Measurements from ENCODE around the gene KCNIP1.

Gene KCNIP1

DNA sequence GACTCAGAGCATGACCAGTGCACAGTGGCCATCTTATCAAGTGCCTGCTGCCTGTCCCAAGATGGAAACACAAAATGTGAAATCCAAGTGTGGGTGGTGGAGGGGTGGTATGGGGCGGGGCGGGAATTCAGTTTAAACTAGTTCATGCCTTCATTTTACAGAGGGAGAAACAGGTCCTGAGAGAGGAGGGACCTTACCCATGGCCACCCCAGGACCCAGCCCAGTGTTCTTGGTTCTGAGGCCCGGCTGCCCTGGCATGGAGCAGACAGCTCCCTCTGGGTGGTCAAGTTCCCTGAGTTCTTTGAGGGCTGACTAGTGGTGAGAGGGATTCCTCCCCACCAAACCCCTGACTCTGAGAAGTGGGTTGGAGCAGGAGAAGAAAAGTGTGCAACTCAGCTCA is 20.8 kb downstream of the KCNIP1 start:
- H3K27ac ChIP-seq = no peak overlapping the region
- in situ Hi-C loops (cut with HindIII; ENCODE audit: low pct_ligation_motif_present, low sequenced_read_pairs) = no loop called here
- no peaks in the 10 kb centered on the region for H3K27me3 ChIP-seq (replicated peaks)
- H3K4me3 ChIP-seq (ENCODE audit: low read depth, low read length) = no peak overlapping the region
- H3K36me3 ChIP-seq (replicated peaks) = no peaks in the 10 kb centered on the region
- TF ChIP-seq, protein P1, sequence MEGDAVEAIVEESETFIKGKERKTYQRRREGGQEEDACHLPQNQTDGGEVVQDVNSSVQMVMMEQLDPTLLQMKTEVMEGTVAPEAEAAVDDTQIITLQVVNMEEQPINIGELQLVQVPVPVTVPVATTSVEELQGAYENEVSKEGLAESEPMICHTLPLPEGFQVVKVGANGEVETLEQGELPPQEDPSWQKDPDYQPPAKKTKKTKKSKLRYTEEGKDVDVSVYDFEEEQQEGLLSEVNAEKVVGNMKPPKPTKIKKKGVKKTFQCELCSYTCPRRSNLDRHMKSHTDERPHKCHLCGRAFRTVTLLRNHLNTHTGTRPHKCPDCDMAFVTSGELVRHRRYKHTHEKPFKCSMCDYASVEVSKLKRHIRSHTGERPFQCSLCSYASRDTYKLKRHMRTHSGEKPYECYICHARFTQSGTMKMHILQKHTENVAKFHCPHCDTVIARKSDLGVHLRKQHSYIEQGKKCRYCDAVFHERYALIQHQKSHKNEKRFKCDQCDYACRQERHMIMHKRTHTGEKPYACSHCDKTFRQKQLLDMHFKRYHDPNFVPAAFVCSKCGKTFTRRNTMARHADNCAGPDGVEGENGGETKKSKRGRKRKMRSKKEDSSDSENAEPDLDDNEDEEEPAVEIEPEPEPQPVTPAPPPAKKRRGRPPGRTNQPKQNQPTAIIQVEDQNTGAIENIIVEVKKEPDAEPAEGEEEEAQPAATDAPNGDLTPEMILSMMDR (IDR thresholded peaks at IDR 0.05; ENCODE audit: low read depth, low read length, missing control alignments) = no peak
- DNase-seq = no peak

DNA sequence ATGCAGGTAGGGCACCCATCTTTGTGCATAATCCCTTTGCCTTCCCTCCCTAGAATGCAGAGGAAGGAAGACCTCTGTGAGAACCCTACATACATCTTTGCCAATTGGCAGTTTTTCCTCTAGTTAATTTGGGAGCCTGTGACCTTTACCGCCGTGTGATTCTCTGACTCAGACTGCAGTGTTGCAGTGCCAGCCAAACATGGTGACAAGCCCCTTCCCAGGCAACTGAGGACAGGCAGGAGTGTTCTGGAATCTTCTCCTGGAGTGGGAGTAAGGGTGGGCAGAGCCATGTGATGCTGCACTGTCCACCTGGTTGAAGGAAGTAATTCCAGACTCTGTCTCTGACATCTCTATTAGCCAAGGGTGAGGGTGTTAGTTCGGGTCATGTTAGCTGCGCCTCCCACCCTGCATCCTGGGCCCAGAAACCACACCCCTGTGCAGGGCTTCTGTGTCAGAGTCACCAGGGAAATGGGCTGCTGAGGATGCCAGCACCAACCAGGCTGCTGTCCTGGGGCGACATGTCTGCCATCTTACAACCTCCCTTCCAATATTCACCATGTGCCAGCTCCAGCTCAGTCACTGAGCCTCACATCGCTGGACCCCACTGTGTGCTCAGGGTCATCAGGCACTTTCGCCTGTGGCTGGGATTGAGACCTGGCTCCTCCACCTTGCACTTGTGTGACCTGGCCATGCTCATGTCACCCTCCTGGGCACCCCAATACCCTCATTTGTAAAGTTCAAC is 21.8 kb downstream of the KCNIP1 start:
- in situ Hi-C loops (cut with HindIII; ENCODE audit: low pct_ligation_motif_present, low sequenced_read_pairs) = no loop called here
- no peak overlapping the region for H3K4me3 ChIP-seq (ENCODE audit: low read depth, low read length)
- no peaks in the 10 kb centered on the region for H3K27me3 ChIP-seq (replicated peaks)
- no peaks in the 10 kb centered on the region for H3K36me3 ChIP-seq (replicated peaks)
- TF ChIP-seq, protein P1 (IDR thresholded peaks at IDR 0.05; ENCODE audit: low read depth, low read length, missing control alignments) = no peak
- DNase-seq = no peak
- no peak overlapping the region for H3K27ac ChIP-seq

DNA sequence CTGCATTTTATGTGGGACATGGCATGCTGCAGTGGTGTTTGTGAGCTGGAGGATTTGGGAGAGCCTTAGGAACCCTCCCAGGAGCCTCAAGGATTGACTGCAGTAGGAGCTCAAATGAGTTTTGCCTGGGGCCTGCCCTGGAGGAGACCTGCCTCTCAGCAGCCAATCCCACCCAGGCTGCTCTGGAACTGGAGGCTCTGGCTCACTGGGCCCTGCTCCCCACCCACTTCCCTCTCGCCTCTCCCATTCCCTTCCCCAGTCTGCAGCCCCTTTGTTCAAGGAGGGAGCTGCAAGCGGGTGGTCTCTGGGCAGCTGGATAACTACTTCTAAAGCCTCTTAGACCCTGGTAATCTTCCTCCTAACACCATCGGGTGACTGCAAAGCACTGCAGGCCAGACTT is 24.2 kb downstream of the KCNIP1 start:
- Histone ChIP-seq H3K27me3 (replicated peaks) (no peaks in the 10 kb centered on the region), H3K4me3 (ENCODE audit: low read depth, low read length) (no peak overlapping the region), H3K27ac (no peak overlapping the region), H3K36me3 (replicated peaks) (no peaks in the 10 kb centered on the region)
- in situ Hi-C loops (cut with HindIII; ENCODE audit: low pct_ligation_motif_present, low sequenced_read_pairs) = no loop called here
- DNase-seq = no peak
- TF ChIP-seq, protein P1 (IDR thresholded peaks at IDR 0.05; ENCODE audit: low read depth, low read length, missing control alignments) = no peak

DNA sequence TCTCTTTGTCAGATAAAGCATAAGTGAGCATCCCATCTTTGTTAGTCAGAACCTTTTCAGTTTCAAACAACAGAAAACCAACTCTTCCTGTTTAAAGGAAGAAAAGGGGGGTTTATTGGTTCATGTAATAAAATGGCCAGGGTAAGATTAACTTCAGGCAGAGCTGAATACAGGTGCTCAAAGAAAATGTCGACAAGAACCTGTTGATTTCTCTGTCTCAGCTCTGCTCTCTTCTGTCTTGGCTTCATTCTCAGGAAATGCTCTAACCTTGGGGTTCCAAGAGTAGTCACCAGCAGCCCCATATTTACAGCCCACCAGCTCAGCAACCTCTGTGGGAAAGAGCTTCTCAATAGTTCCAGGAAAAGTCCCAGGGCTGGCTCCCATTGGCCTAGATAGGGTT is 25.2 kb downstream of the KCNIP1 start:
- in situ Hi-C loops (cut with HindIII; ENCODE audit: low pct_ligation_motif_present, low sequenced_read_pairs) = no loop called here
- H3K27ac ChIP-seq = no peak overlapping the region
- no peak for DNase-seq
- TF ChIP-seq, protein P1 (IDR thresholded peaks at IDR 0.05; ENCODE audit: low read depth, low read length, missing control alignments) = no peak
- no peaks in the 10 kb centered on the region for H3K27me3 ChIP-seq (replicated peaks)
- H3K36me3 ChIP-seq (replicated peaks) = no peaks in the 10 kb centered on the region
- no peak overlapping the region for H3K4me3 ChIP-seq (ENCODE audit: low read depth, low read length)

DNA sequence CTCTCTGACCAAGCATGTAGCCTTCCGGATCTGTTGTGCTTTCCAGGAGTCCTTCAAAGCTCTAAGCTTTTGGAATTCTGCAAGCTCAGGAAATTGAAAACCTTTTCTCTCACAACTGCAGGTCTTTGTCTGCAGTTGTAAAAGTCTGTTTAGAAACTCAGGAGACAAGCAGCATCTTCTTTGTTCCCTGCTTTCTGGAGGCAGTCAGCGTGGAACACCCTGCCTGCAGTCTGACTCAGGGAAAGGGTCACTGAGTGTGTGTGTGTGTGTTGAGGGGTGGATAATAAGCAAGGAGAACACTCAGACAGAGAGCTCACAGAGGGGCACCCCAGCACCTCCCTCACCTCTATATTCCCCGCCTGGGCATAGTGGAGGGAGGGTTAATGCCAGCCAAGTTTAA is 29.1 kb downstream of the KCNIP1 start:
- in situ Hi-C loops (cut with HindIII; ENCODE audit: low pct_ligation_motif_present, low sequenced_read_pairs) = no loop called here
- Histone ChIP-seq H3K27me3 (replicated peaks) (no peaks in the 10 kb centered on the region), H3K4me3 (ENCODE audit: low read depth, low read length) (no peak overlapping the region), H3K27ac (no peak overlapping the region), H3K36me3 (replicated peaks) (no peaks in the 10 kb centered on the region)
- TF ChIP-seq, protein P1 (IDR thresholded peaks at IDR 0.05; ENCODE audit: low read depth, low read length, missing control alignments) = no peak
- DNase-seq = no peak

DNA sequence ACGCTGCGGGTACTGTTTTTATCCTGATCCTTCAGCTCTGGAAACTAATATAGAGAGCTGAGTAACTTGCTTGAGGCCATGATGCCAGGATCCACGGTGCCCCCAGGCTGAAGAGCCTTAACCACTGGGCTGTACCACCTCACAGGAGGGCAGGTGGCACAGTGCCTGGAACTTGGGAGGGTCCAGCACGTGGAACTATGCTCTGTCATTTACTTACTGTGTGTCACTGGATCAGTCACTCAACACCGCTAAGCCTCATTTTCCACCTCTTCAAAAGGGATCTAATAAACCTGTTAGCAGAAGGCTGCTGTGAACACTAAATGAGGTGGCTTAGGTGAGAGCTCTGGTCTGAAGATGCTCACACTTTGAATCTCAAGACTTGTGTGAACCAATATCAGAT is 29.6 kb downstream of the KCNIP1 start:
- Histone ChIP-seq H3K27ac (no peak overlapping the region), H3K27me3 (replicated peaks) (no peaks in the 10 kb centered on the region), H3K36me3 (replicated peaks) (no peaks in the 10 kb centered on the region), H3K4me3 (ENCODE audit: low read depth, low read length) (no peak overlapping the region)
- in situ Hi-C loops (cut with HindIII; ENCODE audit: low pct_ligation_motif_present, low sequenced_read_pairs) = no loop called here
- TF ChIP-seq, protein P1 (IDR thresholded peaks at IDR 0.05; ENCODE audit: low read depth, low read length, missing control alignments) = no peak
- no peak for DNase-seq

Measured in brain microvascular endothelial cell (primary cell).